Stimulated activated CD8-positive, alpha-beta memory T cell treated with anti-CD3 and anti-CD28 coated beads, Interleukin-7, amount 100 ng/mL, for 1 hour (primary cell): Measurements from ENCODE around the gene SORD.

Experiments used
- DNase-seq, 2 donors: peaks; one replicate each; pipeline ENCODE4 v3.0.0-alpha.2; 2020; ENCODE audit warnings: low read depth in 2 of 2

Gene SORD

GRCh38 chr15:45116482-45117307 is 93.7 kb downstream of the SORD start:
- DNase-seq = no peak

- DNase-seq = no peak
These were observed 94.5 kb downstream of the SORD start for GRCh38 chr15:45117308-45118130.

DNA sequence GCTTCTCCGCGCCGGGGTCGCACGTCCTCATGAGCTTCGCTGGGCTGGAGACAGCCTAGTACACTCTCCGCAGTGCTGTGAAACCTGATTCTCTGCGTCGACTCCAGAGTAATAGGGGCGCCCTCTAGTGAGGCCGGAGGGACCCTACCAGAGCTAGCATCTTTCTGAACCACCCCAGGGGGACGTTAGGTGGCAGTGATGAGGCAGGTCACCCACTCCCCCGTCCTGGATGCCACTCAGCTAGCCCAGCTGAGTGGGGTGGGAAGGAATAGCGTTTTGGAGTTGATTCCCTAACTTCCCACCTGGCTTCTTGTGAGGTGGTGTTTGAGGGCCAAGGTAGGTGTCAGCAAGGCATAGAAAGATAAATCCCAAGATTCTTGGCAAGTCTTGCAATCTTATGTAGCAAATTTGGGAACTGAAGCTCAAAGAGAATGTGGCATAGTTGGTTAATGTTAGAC is 95.2 kb downstream of the SORD start:
- DNase-seq = peak; percentile 56 to 72

- DNase-seq = no peak
These were observed 96.0 kb downstream of the SORD start for GRCh38 chr15:45118996-45119395.

DNA sequence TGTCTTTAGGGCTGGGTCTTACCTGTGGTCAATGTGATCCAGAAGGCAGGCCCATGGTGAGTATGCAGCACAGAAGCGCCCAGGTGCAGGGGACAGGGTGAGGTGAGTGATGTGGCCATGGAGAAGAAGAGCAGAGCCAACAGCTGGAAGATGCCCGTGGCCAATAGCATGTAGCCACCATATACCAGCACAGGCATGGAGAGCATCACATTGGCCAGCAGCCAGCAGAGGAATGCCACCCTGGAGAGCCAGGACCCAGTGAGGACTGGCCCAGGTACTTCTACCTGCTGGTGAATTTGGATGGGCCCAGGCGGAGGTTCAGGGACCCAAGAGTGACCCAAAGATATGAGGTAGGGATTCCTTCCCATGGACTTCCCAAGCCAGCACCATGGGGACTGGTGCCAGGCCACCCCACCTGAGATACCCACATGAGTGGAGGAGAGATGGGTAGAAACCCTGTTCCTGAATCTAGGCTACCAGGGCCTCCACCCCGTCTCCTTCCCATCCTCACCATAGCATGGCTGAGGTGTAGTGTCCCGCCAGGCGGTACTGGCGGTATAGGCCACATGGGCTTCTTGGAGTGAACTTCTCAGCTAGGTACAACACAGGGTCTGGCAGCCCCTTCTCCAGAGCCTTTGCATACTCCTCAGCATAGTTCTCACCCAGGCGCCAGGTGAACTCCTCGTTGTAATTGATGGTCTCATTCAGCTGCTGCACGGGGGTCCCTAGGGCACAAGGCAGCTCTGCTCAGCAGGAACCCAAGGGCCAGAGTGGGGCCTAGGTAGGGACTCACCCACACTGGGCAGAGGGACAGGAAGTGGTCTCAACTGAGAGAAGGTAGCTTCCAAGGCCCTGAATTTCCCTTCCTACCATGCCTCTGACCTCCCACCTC is 97.3 kb downstream of the SORD start:
- DNase-seq = no peak

- no peak for DNase-seq
These were observed 98.0 kb downstream of the SORD start for GRCh38 chr15:45121020-45121419.

- DNase-seq = no peak
These were observed 98.9 kb downstream of the SORD start for GRCh38 chr15:45121706-45122417.

GRCh38 chr15:45122719-45123118 is 99.7 kb downstream of the SORD start:
- DNase-seq = no peak

GRCh38 chr15:45123397-45123796 is 100.4 kb downstream of the SORD start:
- no peak for DNase-seq

- no peak for DNase-seq
These were observed 103.7 kb downstream of the SORD start for GRCh38 chr15:45126535-45127158.
